ENCODE results near the gene LTBP3. TPM values are rescaled to one million over a fixed set of nuclear protein-coding genes. Genes with fewer than 3 reads are reported as not detected.

The LTBP3 gene
- total and polyA plus RNA-seq, 9 of the 15 experiments (the other 6 are each of a cell fraction or from before 2014, with no cell fraction given): 0.06 to 20.5 (median 4.8) TPM

DNA sequence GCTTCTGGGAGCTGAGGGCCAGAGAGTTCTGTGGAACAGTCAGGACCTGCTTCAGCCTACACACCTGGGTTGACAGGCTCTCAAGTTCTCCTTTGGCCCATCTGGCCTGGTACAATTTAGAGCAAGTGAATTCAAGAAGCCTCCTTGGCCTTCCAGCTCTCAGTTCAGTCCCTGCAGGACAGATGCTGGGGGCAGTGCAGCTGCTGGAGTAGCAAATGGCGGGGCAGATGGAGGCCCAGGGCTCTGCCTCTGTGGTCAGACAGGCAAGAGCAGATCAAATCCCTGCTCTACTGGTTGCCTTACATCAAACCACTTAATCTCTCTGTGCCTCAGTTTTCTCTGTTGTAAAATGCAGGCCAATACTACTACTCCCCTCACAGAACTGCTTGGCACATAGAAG, 46.1 kb upstream of the LTBP3 start (continued):
- no peak for TF ChIP-seq TEAD2 (tag; IDR thresholded peaks at IDR 0.05)
- TF ChIP-seq, protein P1, sequence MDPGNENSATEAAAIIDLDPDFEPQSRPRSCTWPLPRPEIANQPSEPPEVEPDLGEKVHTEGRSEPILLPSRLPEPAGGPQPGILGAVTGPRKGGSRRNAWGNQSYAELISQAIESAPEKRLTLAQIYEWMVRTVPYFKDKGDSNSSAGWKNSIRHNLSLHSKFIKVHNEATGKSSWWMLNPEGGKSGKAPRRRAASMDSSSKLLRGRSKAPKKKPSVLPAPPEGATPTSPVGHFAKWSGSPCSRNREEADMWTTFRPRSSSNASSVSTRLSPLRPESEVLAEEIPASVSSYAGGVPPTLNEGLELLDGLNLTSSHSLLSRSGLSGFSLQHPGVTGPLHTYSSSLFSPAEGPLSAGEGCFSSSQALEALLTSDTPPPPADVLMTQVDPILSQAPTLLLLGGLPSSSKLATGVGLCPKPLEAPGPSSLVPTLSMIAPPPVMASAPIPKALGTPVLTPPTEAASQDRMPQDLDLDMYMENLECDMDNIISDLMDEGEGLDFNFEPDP (CRISPR knock-in tag; IDR thresholded peaks at IDR 0.05): no peak
- no peak for TF ChIP-seq ZNF766 (CRISPR knock-in tag; conservative IDR thresholded peaks at IDR 0.05)
- TF ChIP-seq, protein P2, sequence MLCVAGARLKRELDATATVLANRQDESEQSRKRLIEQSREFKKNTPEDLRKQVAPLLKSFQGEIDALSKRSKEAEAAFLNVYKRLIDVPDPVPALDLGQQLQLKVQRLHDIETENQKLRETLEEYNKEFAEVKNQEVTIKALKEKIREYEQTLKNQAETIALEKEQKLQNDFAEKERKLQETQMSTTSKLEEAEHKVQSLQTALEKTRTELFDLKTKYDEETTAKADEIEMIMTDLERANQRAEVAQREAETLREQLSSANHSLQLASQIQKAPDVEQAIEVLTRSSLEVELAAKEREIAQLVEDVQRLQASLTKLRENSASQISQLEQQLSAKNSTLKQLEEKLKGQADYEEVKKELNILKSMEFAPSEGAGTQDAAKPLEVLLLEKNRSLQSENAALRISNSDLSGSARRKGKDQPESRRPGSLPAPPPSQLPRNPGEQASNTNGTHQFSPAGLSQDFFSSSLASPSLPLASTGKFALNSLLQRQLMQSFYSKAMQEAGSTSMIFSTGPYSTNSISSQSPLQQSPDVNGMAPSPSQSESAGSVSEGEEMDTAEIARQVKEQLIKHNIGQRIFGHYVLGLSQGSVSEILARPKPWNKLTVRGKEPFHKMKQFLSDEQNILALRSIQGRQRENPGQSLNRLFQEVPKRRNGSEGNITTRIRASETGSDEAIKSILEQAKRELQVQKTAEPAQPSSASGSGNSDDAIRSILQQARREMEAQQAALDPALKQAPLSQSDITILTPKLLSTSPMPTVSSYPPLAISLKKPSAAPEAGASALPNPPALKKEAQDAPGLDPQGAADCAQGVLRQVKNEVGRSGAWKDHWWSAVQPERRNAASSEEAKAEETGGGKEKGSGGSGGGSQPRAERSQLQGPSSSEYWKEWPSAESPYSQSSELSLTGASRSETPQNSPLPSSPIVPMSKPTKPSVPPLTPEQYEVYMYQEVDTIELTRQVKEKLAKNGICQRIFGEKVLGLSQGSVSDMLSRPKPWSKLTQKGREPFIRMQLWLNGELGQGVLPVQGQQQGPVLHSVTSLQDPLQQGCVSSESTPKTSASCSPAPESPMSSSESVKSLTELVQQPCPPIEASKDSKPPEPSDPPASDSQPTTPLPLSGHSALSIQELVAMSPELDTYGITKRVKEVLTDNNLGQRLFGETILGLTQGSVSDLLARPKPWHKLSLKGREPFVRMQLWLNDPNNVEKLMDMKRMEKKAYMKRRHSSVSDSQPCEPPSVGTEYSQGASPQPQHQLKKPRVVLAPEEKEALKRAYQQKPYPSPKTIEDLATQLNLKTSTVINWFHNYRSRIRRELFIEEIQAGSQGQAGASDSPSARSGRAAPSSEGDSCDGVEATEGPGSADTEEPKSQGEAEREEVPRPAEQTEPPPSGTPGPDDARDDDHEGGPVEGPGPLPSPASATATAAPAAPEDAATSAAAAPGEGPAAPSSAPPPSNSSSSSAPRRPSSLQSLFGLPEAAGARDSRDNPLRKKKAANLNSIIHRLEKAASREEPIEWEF (CRISPR knock-in tag; IDR thresholded peaks at IDR 0.05): no peak
- TF ChIP-seq, protein P3, sequence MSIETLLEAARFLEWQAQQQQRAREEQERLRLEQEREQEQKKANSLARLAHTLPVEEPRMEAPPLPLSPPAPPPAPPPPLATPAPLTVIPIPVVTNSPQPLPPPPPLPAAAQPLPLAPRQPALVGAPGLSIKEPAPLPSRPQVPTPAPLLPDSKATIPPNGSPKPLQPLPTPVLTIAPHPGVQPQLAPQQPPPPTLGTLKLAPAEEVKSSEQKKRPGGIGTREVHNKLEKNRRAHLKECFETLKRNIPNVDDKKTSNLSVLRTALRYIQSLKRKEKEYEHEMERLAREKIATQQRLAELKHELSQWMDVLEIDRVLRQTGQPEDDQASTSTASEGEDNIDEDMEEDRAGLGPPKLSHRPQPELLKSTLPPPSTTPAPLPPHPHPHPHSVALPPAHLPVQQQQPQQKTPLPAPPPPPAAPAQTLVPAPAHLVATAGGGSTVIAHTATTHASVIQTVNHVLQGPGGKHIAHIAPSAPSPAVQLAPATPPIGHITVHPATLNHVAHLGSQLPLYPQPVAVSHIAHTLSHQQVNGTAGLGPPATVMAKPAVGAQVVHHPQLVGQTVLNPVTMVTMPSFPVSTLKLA (conservative IDR thresholded peaks at IDR 0.05): no peak
- TF ChIP-seq ZBTB7A (IDR thresholded peaks at IDR 0.05; ENCODE audit: borderline replicate concordance, control insufficient read depth, low read depth, low read length): no peak
